GM23338 (cell line): ENCODE results near the gene MYO9B. TPM values are rescaled to one million over a fixed set of nuclear protein-coding genes. Genes with fewer than 3 reads are reported as not detected.
A peak's percentile ranks its signal among the peaks of the same experiment; 100 is the strongest.

Experiments used
- ATAC-seq: fragments of 200-7000 bp; cut with Tn5 transposase; 3 replicates; pipeline ENCODE4 v1.9.1; 2020
- DNase-seq: peaks from one replicate; pipeline ENCODE4 v3.0.0-alpha.2; 2015; ENCODE audit warnings: low spot score
- H2AFZ ChIP-seq: fragments of 200-600 bp; sonication (generic); 2 replicates; pipeline ENCODE4 v1.8.0; 2016; ENCODE audit warnings: antibody characterized with exemption, mild to moderate bottlenecking, moderate library complexity
- H3F3A ChIP-seq: fragments of 200-600 bp; sonication (generic); replicated peaks from 2 replicates; pipeline ENCODE4 v1.8.0; 2017; ENCODE audit warnings: antibody characterized with exemption, mixed run types, low read depth
- H3K27ac ChIP-seq: fragments of 200-600 bp; sonication (generic); 2 replicates; pipeline ENCODE4 v1.6.1; 2016; ENCODE audit warnings: low read depth
- H3K27me3 ChIP-seq: fragments of 200-600 bp; sonication (generic); 2 replicates; pipeline ENCODE4 v1.8.0; 2016; ENCODE audit warnings: mild to moderate bottlenecking, mixed run types, moderate library complexity; ENCODE audit not compliant: insufficient read depth
- H3K36me3 ChIP-seq: fragments of 200-600 bp; sonication (generic); 2 replicates; pipeline ENCODE4 v1.8.0; 2016; ENCODE audit warnings: mild to moderate bottlenecking; ENCODE audit not compliant: insufficient read depth
- H3K4me1 ChIP-seq: fragments of 200-600 bp; sonication (generic); 2 replicates; pipeline ENCODE4 v1.8.0; 2016; ENCODE audit warnings: mild to moderate bottlenecking, moderate library complexity; ENCODE audit not compliant: insufficient read depth
- H3K4me2 ChIP-seq: fragments of 200-600 bp; sonication (generic); 2 replicates; pipeline ENCODE4 v1.7.1; 2017; ENCODE audit warnings: mixed run types
- H3K4me3 ChIP-seq: fragments of 200-600 bp; sonication (generic); 2 replicates; pipeline ENCODE4 v1.6.1; 2016; ENCODE audit warnings: mixed run types
- H3K79me2 ChIP-seq: fragments of 200-600 bp; sonication (generic); replicated peaks from 2 replicates; pipeline ENCODE4 v1.8.0; 2017; ENCODE audit warnings: mild to moderate bottlenecking; ENCODE audit not compliant: insufficient read depth
- H3K9me2 ChIP-seq: fragments of 200-600 bp; sonication (generic); 2 replicates; pipeline ENCODE4 v1.8.0; 2017; ENCODE audit not compliant: insufficient read depth
- H4K20me1 ChIP-seq: fragments of 200-600 bp; sonication (generic); replicated peaks from 2 replicates; pipeline ENCODE4 v1.8.0; 2017; ENCODE audit warnings: mild to moderate bottlenecking; ENCODE audit not compliant: insufficient read depth
- H3K27ac Mint-ChIP-seq: 2 replicates; pipeline ENCODE4 v1.8.0; 2020; ENCODE audit warnings: inconsistent platforms, mild to moderate bottlenecking, moderate library complexity, mixed read lengths
- H3K27me3 Mint-ChIP-seq: 3 replicates; pipeline ENCODE4 v1.8.0; 2022; ENCODE audit warnings: low read depth, mild to moderate bottlenecking, moderate library complexity, mixed read lengths, inconsistent platforms; ENCODE audit not compliant: insufficient read depth, poor library complexity
- H3K36me3 Mint-ChIP-seq: 3 replicates; pipeline ENCODE4 v1.8.0; 2021; ENCODE audit warnings: low read depth, mild to moderate bottlenecking, inconsistent platforms, moderate library complexity, mixed read lengths
- H3K4me1 Mint-ChIP-seq: 3 replicates; pipeline ENCODE4 v1.8.0; 2020; ENCODE audit warnings: mild to moderate bottlenecking, inconsistent platforms, mixed read lengths
- H3K4me3 Mint-ChIP-seq: 3 replicates; pipeline ENCODE4 v1.8.0; 2021; ENCODE audit warnings: moderate library complexity, mild to moderate bottlenecking, inconsistent platforms, mixed read lengths
- H3K9me3 Mint-ChIP-seq: 3 replicates; pipeline ENCODE4 v1.8.0; 2020; ENCODE audit warnings: moderate library complexity, mild to moderate bottlenecking, inconsistent platforms, mixed read lengths
- EZH2 ChIP-seq: fragments of 200-600 bp; sonication (generic); IDR thresholded peaks from one replicate; pipeline ENCODE4 v1.8.0; 2017; ENCODE audit warnings: antibody characterized with exemption, mild to moderate bottlenecking, low read depth; ENCODE audit not compliant: unreplicated experiment
- EZH2phosphoT487 ChIP-seq: fragments of 200-600 bp; sonication (generic); IDR thresholded peaks from one replicate; pipeline ENCODE4 v1.8.1; 2018; ENCODE audit warnings: antibody characterized with exemption; ENCODE audit not compliant: unreplicated experiment
- JUNB ChIP-seq: IDR thresholded peaks from one replicate; pipeline ENCODE4 v1.6.1; 2016; ENCODE audit warnings: antibody characterized with exemption; ENCODE audit not compliant: unreplicated experiment
- polyA plus RNA-seq: library from polyadenylated mRNA; unstranded; fragments of >200 nt; fragmentation: Nextera tagmentation; extraction: Ambion mirVana; gene quantifications from 2 replicates; pipeline ENCODE4 v1.2.1, GENCODE V29; 2016
- total RNA-seq: library from RNA; depleted of rRNA; stranded (reverse); fragments of >200 nt; shearing (Covaris generic); gene quantifications from 2 replicates; pipeline ENCODE4 v1.2.3, GENCODE V29; 2014
- TF ChIP-seq, protein P1 (sequence below), 2 experiments: fragments of 200-600 bp in 1 of 2; sonication (generic) in 1 of 2; conservative IDR thresholded peaks; 2 replicates each; pipeline versions ENCODE4 v1.5.1 to v1.6.1; 2016 to 2017; ENCODE audit warnings: antibody characterized with exemption in 2 of 2, low read depth in 2 of 2, mild to moderate bottlenecking in 2 of 2, moderate library complexity in 1 of 2

MYO9B gene
- total and polyA plus RNA-seq, 2 experiments from 2014 or later: 28.7 to 61.3 TPM

DNA sequence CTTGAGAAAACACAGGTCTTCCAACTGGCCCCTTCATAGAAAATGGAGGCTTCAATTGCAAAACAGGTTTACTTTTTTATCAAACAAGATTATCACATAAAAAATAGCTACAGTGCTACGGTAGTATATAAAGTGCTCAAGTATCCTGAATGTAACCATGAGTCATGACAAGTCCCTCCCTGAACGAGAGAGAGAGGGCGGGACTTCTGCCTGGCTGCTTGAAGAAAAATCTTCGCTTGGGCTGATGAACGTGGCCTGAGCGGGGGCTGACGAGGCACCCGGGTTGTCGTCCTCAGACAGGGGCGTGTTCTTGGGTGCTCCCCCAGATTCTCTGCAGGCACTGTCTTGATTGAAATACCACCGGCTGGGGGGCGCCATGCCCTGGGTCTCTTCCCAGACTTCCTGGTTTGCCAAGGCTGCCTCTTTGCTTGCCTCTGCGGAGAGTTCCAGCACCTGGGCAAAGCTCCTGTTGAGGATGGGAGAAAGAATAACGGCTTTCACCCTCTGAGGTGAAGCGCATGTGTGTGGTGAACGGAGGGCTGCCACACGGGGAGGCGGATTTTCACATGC lies 25.8 kb upstream of the MYO9B start:
- H3K27ac Mint-ChIP-seq: no peak overlapping the region
- Histone ChIP-seq H3K4me1 (no peaks in the 10 kb centered on the region), H3F3A (0 out of 2 replicates have a peak, but pooled peaks cover 3% of the 10 kb centered on the region), H3K9me2 (no peaks in the 10 kb centered on the region), H3K27me3 (no peaks in the 10 kb centered on the region), H2AFZ (no peak overlapping the region), H4K20me1 (no peaks in the 10 kb centered on the region; the same call in none of the 2 replicates), H3K4me2 (no peak overlapping the region), H3K36me3 (peaks cover 22% of the 10 kb centered on the region), H3K79me2 (no peaks in the 10 kb centered on the region), H3K4me3 (no peak overlapping the region), H3K27ac (no peak overlapping the region)
- no peaks in the 10 kb centered on the region for H3K27me3 Mint-ChIP-seq
- DNase-seq (no peak), ATAC-seq (no peak)
- peaks cover 8% of the 10 kb centered on the region for H3K4me1 Mint-ChIP-seq
- H3K9me3 Mint-ChIP-seq: no peaks in the 10 kb centered on the region
- no peak for TF ChIP-seq EZH2phosphoT487
- TF ChIP-seq, protein P1, sequence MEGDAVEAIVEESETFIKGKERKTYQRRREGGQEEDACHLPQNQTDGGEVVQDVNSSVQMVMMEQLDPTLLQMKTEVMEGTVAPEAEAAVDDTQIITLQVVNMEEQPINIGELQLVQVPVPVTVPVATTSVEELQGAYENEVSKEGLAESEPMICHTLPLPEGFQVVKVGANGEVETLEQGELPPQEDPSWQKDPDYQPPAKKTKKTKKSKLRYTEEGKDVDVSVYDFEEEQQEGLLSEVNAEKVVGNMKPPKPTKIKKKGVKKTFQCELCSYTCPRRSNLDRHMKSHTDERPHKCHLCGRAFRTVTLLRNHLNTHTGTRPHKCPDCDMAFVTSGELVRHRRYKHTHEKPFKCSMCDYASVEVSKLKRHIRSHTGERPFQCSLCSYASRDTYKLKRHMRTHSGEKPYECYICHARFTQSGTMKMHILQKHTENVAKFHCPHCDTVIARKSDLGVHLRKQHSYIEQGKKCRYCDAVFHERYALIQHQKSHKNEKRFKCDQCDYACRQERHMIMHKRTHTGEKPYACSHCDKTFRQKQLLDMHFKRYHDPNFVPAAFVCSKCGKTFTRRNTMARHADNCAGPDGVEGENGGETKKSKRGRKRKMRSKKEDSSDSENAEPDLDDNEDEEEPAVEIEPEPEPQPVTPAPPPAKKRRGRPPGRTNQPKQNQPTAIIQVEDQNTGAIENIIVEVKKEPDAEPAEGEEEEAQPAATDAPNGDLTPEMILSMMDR (conservative IDR thresholded peaks at IDR 0.05; ENCODE audit: low read depth in 2 of 2): 0 out of 4 replicates have a peak, but pooled peaks of 1 of the 2 experiments have one; percentile 3
- no peak overlapping the region for H3K4me3 Mint-ChIP-seq
- H3K36me3 Mint-ChIP-seq: peaks cover 58% of the 10 kb centered on the region

DNA sequence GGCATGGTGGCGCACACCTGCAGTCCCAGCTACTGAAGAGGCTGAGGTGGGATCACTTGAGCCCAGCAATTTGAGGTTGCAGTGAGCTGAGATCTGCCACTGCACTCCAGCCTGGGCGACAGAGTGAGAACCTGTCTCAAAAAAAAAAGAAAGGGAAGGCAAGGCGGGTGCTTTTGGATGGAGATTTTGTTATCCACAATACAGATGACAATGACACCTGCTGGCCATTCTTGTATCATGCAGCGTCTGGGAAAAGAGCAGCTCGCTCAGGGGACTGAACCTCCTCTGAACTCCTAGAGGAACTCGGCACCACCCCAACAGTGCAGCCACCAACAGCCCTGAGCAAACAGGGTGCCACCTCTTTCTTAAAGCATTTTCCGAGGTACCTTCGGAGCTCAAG lies 23.1 kb upstream of the MYO9B start:
- H3F3A ChIP-seq: no peaks in the 10 kb centered on the region
- no peak overlapping the region for H2AFZ ChIP-seq
- H4K20me1 ChIP-seq: no peaks in the 10 kb centered on the region; the same call in none of the 2 replicates
- H3K27me3 Mint-ChIP-seq: no peaks in the 10 kb centered on the region
- H3K4me1 ChIP-seq: no peaks in the 10 kb centered on the region
- no peak overlapping the region for H3K4me2 ChIP-seq
- DNase-seq: peak; percentile 88
- no peaks in the 10 kb centered on the region for H3K27me3 ChIP-seq
- no peaks in the 10 kb centered on the region for H3K9me3 Mint-ChIP-seq
- no peak overlapping the region for H3K4me3 Mint-ChIP-seq
- peaks cover 73% of the 10 kb centered on the region for H3K36me3 Mint-ChIP-seq
- no peak overlapping the region for H3K4me3 ChIP-seq
- no peaks in the 10 kb centered on the region for H3K9me2 ChIP-seq
- peaks cover 24% of the 10 kb centered on the region for H3K36me3 ChIP-seq
- H3K4me1 Mint-ChIP-seq: peaks cover 8% of the 10 kb centered on the region
- H3K27ac Mint-ChIP-seq: 0 out of 2 replicates have a peak overlapping the region, but pooled peaks have one; percentile 75
- peak; percentile 93 for ATAC-seq
- H3K27ac ChIP-seq: no peak overlapping the region
- H3K79me2 ChIP-seq: no peaks in the 10 kb centered on the region
- no peak for TF ChIP-seq JUNB
- TF ChIP-seq EZH2phosphoT487: no peak
- TF ChIP-seq, protein P1 (conservative IDR thresholded peaks at IDR 0.05; ENCODE audit: low read depth in 2 of 2): peak; percentile 64 to 73
- no peak for TF ChIP-seq EZH2
